Measurements from ENCODE around the gene DAB1.

- TF ChIP-seq CTCF (IDR thresholded peaks at IDR 0.05; ENCODE audit: low read length) = no peak
- TF ChIP-seq EZH2 (IDR thresholded peaks at IDR 0.05; ENCODE audit: borderline replicate concordance, low read length) = no peak
Observed at GRCh38 chr1:57376041-57376440, 47.8 kb downstream of the DAB1 start.

Data from OCI-LY1 (cell line).